ENCODE results near the gene BICC1.

BICC1 gene

GRCh38 chr10:58740620-58741369 is 228.1 kb downstream of the BICC1 start:
- in situ Hi-C loops (cut with MboI; ENCODE audit: low sequenced_read_pairs), result no loop called here

- in situ Hi-C loops (cut with MboI; ENCODE audit: low sequenced_read_pairs), result no loop called here
Observed at GRCh38 chr10:58741673-58742072, 229.0 kb downstream of the BICC1 start.

- in situ Hi-C loops (cut with MboI; ENCODE audit: low sequenced_read_pairs), result no loop called here
Observed at GRCh38 chr10:58742141-58742540, 229.5 kb downstream of the BICC1 start.

DNA sequence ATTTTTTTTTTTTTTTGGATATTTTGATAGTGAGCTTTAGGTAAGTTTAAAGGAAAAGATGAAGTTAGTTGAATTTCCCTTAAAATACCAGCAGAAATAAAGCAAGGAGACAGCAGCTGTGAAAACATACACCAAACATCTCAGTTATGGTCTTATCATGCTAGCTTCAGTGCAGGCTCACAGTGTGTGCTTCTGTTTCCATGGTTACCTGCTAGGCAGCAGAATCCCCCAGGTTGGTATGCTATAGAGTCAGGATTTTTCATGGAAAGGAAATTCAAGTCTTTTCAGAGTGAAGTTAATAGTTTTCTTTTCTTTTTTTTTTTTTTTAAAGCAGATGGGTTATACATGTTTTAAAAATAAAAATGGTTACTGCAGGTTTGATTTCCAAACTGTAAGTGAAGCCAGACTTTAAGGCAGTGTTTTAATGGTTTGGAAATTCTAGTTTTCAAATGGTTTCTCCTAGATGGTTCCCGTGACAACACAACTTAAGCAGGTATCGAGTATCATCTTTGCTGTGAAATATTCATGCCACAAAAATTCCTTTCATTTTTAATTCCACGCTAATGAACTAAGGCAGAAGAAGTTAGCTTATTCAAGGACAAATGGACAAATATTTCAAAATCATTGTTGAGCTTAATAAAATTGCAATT is 230.9 kb downstream of the BICC1 start:
- in situ Hi-C loops (cut with MboI; ENCODE audit: low sequenced_read_pairs), result no loop called here

- in situ Hi-C loops (cut with MboI; ENCODE audit: low sequenced_read_pairs), result no loop called here
Observed at GRCh38 chr10:58746474-58747185, 234.0 kb downstream of the BICC1 start.

- in situ Hi-C loops (cut with MboI; ENCODE audit: low sequenced_read_pairs), result no loop called here
Observed at GRCh38 chr10:58747687-58748086, 235.0 kb downstream of the BICC1 start.

DNA sequence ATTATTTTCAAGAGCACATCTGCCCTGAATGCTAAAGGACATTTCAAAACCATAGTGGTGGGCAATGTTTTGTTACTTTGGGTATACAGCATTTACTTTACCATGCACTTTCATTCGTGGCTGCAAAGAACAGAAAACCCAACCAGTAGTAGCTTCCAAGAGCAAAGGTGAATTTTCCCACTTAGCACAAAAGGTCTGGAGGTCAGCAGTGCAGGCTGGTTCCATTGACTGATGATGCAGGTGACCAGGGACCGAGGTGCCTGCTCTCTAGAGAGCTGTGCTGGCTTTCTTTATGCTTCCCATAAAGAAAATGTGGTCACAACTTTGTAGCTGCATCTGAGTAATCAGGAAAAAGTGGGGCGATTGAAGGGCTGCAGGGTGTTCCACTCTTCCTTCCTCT is 240.0 kb downstream of the BICC1 start:
- in situ Hi-C loops (cut with MboI; ENCODE audit: low sequenced_read_pairs), result no loop called here

DNA sequence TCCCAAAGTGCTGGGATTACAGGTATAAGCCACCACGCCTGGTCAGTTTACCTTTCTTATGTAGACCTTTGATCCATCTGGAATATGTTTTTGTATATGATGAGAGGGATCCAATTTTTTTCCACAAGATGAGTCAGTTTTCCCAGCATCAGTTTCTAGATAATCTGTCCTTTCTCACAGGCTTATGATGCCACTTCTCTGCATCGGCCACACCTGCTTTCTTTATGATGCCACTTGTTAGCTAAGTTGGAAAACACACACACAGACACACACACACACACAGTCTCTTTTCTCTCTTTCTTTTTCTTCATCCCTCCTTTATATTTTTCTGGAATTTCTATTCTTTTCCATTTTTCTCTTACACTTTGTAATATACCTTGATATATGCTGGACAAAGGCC is 240.8 kb downstream of the BICC1 start:
- in situ Hi-C loops (cut with MboI; ENCODE audit: low sequenced_read_pairs), result no loop called here

DNA sequence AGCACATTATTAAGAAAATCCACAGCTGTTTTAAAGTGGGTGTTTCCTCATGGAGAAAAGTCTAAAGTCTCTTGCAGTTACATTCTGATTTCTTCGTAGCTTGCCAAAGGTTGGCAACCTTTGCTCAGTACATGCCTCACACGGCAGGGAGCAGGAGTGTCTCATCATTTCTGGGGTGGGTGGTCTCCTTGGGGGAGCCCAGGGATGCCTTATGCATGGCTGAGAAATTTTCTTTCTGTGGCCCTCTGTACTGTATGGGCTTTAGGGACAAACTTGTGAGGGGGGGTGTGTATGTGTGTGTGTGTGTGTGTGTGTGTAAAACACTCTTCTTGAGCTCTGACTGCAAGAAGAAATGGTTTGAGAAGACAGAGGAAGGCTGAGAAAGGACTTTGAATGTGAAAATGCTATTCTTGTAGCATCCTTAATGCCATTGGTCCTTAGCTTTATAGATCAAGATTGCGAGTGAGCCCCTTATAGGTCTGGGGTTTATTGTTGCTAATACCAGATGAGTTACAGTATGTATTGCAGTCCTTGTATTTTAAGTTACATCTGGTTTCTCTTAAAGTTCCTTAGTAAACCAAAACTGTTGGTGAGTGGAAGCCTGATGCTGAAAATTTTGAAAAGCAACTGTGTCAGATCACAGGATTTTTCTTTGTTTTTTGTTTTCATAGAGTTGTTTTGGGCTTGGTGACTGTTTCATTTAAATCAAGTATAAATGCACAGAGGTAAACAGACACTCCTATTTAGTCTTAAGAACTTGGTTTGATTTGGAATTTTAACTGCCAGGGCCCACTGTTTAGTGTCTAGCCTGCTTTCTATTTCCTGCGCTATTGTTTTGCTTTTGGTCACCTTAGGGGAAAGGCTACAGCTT is 242.0 kb downstream of the BICC1 start:
- in situ Hi-C loops (cut with MboI; ENCODE audit: low sequenced_read_pairs), result no loop called here

DNA sequence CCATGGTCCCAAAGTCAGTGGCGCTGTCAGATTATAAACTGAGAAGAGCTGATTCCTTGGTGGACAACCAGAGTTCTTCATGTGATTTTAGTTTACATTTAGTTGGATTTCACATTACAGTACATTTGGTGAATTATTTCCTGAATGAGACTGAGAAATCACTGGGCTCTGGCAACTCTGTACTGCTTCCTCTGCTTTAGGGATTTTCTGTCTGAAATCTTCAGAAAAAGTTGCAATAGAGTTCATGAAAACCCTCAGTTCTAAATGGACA is 242.6 kb downstream of the BICC1 start:
- in situ Hi-C loops (cut with MboI; ENCODE audit: low sequenced_read_pairs), result no loop called here

GRCh38 chr10:58755677-58756076 is 243.0 kb downstream of the BICC1 start:
- in situ Hi-C loops (cut with MboI; ENCODE audit: low sequenced_read_pairs), result no loop called here

DNA sequence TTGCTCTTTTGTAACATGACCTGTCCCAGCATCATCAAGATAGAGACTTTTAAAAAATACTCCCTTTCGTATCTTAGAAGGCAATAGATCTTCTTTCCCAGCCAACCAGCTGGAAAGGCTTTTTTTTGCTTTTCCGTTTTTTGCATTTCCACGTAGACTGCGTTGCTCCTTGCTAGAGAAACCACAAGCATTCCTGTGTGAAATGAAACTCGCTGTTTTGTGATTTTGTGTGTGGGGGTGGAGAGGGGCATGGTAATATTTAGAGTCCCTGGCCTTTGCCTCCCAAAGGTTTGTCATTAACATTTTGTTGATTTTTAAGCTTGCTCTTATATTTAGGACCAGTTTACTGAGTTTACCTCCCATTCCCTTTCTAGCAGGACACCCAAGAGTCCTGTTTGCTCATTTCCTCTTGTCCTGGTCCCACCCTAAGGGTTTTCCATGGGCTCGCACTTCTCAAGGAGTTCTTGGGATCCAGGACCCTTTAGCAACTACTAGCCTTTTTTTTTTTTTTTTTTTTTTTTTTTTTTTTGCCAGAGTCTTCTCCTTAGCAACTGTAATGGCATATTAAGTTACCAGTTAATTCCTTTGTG is 243.6 kb downstream of the BICC1 start:
- in situ Hi-C loops (cut with MboI; ENCODE audit: low sequenced_read_pairs), result no loop called here

- in situ Hi-C loops (cut with MboI; ENCODE audit: low sequenced_read_pairs), result no loop called here
Observed at GRCh38 chr10:58757352-58758065, 244.8 kb downstream of the BICC1 start.

DNA sequence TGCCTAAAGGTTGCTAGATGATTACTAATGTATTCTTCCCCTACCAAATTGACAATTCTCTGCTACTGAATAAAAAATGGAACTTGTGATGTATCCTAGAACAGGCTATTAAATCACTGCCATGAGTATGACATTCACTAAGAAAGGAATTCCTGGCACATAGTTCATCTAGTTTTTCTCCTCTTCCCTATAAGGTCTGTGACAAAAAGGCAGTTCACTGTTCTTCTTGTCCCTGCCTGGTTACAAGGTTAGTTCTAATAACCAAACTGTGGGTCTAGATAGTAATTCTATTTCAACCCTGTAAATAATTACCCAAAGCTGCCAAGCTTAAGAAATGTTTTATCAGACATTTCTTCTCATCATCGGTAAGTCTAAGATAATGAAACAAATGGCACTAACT is 245.6 kb downstream of the BICC1 start:
- in situ Hi-C loops (cut with MboI; ENCODE audit: low sequenced_read_pairs), result no loop called here

DNA sequence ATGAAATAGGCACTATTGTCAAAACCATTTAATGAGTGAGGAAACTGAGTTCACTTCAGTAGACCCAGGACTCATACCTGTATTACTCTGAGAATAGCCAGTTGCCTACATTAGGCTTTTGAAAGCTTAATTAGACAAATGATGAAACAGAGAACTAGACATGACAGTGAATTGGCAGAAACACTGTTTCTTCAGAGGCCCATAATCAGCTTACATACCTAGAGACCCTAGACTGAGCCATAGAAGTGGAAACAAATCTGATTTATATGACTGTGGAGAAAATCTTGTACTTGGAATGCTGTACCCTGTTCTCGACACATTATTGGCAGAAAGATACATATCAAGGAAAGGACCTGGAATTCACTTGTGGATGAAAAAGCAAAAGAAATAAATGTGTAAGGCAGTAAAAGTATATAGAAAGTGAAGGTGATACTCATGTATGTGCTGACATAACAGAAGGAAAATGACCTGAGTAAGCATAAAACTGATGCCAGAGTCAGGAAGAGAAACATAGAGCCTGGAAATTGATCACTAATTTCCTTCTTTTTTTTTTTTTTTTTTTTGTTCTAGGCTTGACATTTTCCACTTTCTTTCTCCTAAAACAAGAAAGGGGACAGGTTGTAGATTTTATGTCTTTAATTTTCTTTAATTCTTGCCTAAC is 251.5 kb downstream of the BICC1 start:
- in situ Hi-C loops (cut with MboI; ENCODE audit: low sequenced_read_pairs), result no loop called here

DNA sequence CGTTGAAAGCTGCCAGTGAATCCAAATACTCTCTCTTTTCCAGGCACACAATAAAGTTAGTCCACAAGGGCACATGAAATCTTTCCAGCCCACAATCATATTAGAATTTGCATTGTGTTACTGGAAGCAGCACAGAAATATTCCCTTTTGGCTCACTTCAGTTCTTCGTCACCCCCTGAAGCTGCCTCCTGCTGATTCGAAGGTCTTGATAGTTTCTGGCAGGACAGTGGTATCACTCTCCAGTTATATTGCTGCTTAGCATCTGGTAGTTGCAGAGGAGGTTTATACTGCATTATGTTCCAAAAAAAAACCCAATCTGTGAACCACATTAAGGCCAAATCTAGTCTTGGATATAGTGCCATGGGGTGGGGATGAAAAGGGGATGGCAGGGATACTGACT is 253.2 kb downstream of the BICC1 start:
- in situ Hi-C loops (cut with MboI; ENCODE audit: low sequenced_read_pairs), result no loop called here

DNA sequence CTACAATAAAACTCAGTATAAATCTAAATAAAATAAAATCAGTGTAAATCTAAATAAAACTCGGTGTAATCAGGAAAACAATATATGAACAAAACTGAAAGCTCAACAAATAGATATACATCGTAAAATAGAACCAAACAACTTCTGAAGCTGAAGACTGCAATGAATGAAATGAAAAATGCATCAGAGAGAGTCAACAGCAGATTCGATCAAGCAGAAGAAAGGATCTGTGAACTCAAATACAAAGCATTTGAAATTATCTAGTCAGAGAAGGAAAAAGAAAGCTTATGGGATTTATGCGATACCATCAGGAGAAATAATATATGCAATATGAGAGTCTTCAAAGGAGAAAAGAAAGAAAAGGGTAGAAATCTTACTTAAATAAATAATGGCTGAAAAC is 255.0 kb downstream of the BICC1 start:
- in situ Hi-C loops (cut with MboI; ENCODE audit: low sequenced_read_pairs), result no loop called here

DNA sequence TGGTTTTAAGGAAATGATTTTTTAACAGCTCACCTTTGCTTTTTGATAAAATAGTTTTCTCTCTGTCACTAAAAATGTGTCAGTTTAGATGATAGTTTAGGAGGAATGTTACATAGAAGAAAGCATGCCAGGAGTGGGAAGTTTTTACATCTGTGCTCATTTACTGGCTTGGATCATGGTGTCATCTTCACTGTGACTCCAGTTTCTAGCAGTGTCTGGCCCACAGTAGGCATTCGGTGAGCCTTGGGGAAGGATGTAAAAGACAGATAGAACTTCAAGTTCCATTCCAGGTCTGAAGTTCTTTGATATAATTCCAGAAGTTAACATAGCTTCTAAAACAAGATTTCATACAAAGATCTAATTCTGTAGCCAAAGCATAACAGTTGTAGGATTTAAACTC is 259.2 kb downstream of the BICC1 start:
- in situ Hi-C loops (cut with MboI; ENCODE audit: low sequenced_read_pairs), result no loop called here

GRCh38 chr10:58772758-58773157 is 260.1 kb downstream of the BICC1 start:
- in situ Hi-C loops (cut with MboI; ENCODE audit: low sequenced_read_pairs), result no loop called here

DNA sequence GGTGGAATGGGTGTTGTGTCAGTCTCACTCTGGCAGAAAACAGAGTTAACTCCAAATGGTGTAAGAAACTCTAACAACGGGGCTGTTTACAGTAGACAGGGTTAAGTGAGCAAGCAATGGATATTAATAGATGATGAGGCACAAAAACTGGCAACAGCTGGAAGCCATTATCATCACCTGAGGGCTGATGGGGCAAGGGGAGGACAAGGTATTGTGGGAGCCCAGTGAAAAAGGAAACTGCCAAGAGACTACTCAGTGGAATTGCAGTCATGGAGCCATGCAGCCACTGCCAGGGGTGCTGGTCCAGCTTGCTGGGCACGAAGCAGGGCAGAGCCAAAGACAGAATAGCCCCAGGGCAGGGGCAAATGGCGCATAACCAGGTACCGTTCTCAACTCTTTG is 260.7 kb downstream of the BICC1 start:
- in situ Hi-C loops (cut with MboI; ENCODE audit: low sequenced_read_pairs), result no loop called here
